DMS79 (cell line): ENCODE results near the gene CD74.

ENCODE experiments used
- DNase-seq: peaks from one replicate; lab custom pipeline; 2025; lab: John Stamatoyannopoulos, UW

Gene CD74

DNA sequence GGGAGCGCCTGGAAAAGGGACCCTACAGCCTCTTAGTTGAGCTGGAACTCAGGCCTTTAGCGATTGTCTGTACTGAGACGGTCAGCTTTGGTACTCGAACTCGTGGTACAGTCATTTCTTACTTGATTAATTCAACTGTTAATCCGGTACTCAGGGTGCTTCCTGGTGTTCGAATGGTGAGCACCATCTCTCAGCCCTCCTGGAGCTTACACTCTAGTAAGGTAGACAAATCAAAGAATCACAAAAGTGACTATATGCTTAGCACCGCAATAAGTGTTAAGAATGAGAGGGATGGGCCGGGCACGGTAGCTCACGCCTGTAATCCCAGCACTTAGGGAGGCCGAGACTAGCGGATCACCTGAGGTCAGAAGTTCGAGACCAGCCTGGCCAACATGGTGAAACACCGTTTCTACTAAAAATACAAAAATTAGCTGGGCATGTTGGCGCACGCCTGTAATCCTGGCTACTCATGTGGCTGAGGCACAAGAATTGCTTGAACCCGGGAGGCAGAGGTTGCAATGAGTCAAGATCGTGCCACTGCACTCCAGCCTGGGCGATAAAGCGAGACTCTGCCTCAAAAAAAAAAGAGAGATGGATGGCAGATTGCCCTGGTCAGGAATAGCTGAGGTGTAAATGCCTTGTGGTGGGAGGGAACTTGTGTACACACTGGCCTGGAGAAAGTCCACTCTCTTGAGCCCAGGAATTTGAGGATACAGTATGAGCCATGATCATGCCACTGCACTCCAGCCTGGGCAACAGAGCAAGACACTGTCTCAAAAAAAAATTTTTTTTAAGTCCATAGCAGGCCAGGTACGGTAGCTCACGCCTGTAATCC lies 54.2 kb downstream of the CD74 start:
- DNase-seq: no peak

DNA sequence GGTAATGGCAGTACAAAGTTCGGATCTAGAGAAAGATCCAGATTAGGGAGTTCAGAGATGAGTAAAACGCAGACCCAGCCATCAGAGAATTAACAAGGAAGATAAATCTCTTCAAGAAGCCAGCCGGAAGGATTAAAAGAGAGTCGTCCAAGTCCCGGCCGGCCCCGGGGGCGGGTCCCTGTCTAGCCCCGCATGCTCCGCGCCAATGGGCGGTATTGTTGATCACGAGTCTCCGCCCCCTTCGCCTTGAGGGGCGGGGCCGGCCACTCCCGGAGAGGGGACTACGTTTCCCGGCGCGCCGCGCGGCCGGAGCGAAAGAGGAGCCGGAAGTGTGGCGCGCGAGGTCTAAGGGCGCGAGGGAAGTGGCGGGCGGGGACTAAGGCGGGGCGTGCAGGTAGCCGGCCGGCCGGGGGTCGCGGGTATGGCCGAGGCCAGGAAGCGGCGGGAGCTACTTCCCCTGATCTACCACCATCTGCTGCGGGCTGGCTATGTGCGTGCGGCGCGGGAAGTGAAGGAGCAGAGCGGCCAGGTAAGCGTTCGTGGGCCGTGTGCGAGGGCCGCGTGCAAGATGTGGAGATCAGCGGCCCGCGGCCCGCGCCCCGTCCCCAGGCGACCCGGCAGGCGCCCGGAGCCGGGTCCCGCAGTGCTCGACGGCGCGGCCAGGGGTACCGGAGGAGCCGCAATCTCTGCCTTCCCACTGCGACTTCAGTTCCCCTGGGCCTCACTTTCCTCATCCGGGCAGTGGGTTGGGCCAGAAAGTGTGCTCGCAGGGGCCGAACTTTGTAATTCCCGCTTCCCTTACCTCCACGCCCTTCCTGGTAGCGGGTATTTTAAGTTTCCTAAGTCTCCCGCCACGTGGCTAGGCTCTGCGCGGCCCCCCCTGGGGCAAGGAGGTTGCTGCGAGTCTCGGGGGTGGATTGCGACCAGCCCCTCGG lies 55.1 kb downstream of the CD74 start, which contains the start of gene TCOF1:
TSS of gene TCOF1 (plus strand) at position 372 of the 935 bp plus-strand sequence. CDS start at position 422, 50 bp downstream.
- peak; percentile 76 for DNase-seq

- no peak for DNase-seq
Observed at GRCh38 chr5:150356575-150357294, 56.0 kb downstream of the CD74 start.

DNA sequence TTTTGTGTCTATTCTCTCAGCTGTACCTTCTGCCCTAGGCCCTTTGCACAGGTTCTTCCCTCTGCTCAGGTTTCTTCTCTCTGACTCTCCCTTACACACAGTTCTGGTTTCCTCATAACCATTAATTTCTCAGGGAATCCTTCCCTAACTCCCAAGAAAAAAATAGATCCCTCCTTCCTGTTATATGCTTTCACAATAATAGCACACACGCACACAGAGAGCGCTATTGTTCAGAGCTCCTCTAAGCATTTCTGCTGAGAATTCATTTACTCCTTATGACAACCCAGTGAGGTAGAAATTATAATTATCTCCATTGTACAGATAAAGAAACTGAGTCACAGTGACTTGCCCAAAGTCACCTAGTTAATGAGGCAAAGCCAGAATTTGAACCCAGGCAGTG lies 56.9 kb downstream of the CD74 start:
- no peak for DNase-seq

DNA sequence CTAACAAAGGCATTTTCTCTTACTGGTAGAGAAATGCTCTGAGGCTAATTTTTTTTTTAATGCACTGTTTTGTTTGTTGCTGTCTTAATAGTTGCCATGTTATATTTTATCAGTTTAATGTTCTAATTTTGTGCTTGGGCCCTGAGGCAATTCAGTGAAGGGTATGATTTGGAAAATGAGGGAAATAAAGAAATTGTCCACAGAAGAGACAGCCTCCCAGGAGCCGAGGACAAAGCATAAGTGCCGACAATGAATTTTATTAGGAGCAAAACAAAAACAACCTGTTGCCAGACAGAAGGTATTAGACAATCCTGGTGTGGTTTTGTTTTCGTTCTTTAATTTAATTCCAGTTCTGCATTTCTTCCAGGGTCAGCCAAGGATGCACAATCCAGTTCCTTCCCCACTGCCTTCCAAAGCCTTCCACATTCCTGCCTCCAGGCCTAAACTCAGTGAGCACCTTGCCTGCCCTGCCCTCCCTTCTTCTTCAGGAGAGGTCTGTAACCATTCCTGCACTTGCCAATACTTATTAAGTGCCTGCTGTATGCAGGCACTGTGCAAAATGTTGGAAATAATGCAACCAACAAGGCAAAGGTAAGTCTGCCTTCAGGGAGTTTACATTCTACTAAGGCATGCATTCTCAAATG lies 59.6 kb downstream of the CD74 start:
- DNase-seq: no peak

- DNase-seq: no peak
Observed at GRCh38 chr5:150352244-150353031, 60.3 kb downstream of the CD74 start.
